A673 (cell line): ENCODE results near the gene TMEM126A.

ENCODE experiments used
- CTCF ChIP-seq: fragments of 300-800, 200-600 bp; sonication (generic); conservative IDR thresholded peaks from 2 replicates; pipeline ENCODE4 v1.5.1; 2017; ENCODE audit warnings: low read depth, mild to moderate bottlenecking, antibody characterized with exemption, low read length, moderate library complexity, mixed read lengths
- EZH2 ChIP-seq: fragments of 200-600 bp; sonication (generic); IDR thresholded peaks from 2 replicates; pipeline ENCODE4 v1.6.1; 2017; ENCODE audit warnings: borderline replicate concordance, low read depth, mild to moderate bottlenecking, mixed read lengths, antibody characterized with exemption, low read length; ENCODE audit not compliant: poor library complexity, severe bottlenecking

DNA sequence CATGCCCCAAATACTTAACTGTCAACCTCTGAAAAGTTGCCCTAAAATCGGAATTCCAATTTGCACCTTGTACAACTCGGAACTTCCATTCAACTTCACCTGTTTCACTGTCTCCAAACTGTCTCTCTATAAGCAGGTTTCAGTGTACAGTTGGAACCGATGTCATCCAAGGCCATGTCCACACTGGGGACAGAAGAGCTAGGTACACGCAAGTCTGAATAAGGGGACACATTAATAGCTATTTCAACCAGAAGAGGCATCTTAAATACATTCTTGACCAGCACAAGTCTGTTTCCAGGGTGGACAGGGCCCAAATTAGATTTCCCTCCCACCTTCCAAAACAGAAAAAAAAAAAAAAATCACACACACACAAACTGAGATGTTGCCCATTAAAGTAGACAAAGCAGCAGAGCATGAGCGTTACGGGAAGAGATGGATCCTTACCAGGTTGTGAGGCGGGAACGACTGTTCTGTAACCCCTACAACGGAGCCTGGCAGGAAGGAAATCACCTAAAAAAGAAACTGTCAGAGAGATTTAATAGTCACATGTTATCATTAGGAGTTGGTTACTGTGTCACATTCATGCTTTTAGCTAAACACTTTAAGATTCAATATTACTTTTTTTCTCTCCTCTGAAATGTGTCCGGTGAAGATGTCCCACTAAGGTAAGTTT, 15.4 kb downstream of the TMEM126A start:
- TF ChIP-seq CTCF (no peak), EZH2 (no peak)
